GM19372 (cell line): Measurements from ENCODE around the gene GLT8D1.
"Not testable (repeated sequence)": the region's sequence is repeated elsewhere in the genome, so short reads cannot be mapped to it uniquely, and the experiment has no call there.

ENCODE experiments used
- ATAC-seq: cut with Tn5 transposase; IDR thresholded peaks from one replicate; pipeline ENCODE4 v1.9.1; 2021; ENCODE audit warnings: mild to moderate bottlenecking, low read depth, moderate library complexity; ENCODE audit not compliant: unreplicated experiment

GLT8D1 gene

DNA sequence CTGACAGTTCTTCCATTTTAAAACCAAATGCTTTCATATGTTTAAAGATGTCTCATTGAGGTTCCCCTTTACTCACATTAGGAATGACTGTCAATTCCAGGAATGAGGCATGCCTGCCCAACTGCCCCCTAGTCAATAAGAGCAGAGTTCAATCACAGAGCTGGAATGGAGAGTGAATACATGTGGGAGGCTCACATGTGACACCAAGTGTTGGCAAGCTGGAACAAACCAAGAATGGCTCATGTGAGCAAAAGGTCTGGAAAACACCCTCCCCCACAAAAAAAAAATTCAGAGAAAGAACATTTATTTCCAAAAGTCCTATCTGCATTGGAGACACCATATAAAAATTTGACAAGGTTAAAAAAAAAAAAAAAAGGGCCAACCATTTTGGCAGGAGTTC is 23.6 kb downstream of the GLT8D1 start:
- ATAC-seq: no peak

DNA sequence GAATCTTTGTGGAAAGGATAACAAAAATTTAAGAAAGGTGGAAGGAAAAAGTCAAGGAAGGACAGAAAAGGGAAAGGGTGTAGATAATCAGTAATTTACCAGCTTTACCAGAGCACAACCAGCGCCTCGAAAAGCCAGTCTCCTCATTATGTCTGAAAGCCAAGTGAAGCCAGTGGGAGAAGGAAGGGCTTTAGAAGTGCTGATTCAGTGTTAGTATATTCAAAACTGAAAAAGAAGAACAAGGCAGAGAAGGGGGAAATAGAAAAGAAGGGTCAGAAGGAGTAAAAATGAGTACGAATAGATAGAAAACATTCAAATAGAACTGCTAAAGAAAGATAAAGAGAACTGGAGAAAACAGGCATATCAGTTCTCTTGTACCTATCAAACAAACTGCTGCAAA is 24.0 kb downstream of the GLT8D1 start:
- no peak for ATAC-seq

- no peak for ATAC-seq
Observed at GRCh38 chr3:52679811-52680210, 25.8 kb downstream of the GLT8D1 start.

DNA sequence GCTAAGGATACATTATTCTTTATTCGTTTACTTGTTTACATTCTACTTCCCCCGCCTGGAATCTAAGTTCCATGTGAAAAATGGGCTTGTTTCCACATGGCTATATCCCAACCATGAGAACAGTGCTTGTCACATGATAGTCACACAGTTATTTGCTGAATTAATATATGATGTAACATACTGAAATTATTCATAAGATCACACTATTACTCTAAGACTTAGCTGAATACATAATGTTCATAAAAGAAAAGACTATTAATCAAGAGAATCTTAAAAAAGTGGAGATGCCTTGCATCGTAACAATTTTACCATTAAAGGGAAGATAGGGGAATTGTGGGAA is 26.4 kb downstream of the GLT8D1 start:
- ATAC-seq: no peak

DNA sequence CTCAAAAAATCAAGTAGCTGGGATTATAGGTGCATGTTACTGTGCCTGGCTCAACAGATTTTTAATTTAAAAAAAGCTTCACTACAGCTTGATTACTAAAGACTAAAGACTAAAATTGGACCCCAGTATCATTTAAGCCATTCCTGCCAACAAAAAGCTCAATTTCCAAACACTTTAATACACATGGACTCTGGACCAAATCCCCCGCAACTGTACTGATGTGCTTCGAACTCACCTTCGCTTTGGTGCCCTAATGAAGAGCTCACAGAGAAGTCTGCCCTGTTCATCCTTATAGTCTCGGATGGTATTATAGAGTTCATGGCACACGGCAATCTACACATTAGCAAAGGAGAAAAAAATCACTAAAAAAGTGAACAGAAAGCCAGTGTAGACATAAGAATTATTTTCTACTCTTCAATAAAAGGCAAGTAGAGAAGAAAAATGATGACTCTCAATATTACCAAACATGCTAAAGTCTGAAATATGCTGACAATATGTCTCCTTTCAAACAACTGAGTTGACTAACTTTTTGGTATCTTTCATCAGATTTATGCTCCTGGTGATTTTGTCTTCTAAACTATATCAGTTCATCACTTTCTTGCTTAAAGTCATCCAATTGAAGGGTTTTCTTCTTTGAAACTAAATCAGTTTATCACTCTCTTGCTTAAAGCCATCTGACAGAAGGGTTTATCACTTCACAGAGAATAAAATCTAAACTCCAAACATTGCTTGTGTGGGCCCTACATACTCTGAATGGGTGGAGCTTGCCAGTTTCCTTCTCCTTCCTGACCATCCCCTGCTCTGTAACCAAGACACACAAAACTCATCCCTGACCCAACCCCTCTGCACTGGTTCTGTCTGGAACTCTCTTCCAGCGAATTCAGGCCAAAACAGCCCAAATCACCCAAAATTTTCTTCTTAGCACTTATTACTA is 27.1 kb downstream of the GLT8D1 start:
- ATAC-seq: no peak

GRCh38 chr3:52676201-52676600 is 29.4 kb downstream of the GLT8D1 start:
- ATAC-seq: not testable (repeated sequence)

GRCh38 chr3:52671676-52672075 is 33.9 kb downstream of the GLT8D1 start:
- no peak for ATAC-seq

GRCh38 chr3:52670621-52671521 is 34.7 kb downstream of the GLT8D1 start:
- ATAC-seq: no peak

DNA sequence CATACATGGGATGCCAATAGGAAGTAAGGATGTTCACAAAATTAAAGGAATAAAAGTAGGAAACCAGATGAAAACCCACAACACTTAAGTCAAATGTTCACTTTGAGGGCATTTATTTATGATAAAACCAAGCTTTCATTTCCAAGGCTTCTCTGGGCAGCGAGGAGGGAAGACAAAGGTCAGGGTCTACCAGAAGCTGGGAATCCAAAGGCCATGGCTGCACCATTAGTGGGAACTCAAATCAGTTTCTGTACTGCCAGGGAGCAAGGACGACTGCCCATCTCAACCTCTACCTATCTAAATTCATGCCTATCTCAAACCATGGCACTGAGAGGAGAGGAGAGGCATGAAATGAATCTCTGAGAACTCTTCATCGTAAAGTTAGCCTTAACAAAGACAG is 42.5 kb downstream of the GLT8D1 start:
- no peak for ATAC-seq

DNA sequence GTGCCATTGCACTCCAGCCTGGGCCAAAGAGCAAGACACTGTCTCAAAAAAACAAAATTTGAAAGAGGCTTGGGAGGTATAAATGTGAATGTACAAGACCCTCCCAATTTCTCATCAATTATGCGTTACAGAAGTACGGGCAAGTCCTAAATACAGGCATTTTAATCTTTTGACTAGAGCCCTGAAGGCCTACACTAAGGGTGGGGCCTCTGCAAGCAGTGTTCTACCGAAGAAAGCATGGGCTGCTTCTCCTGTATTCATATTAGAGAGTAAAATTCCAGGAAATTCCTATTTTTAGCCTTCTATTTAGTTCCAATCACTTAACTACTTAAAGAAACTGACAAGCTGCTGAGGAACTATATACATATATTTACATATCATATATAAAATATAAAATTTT is 45.5 kb downstream of the GLT8D1 start:
- ATAC-seq: no peak

DNA sequence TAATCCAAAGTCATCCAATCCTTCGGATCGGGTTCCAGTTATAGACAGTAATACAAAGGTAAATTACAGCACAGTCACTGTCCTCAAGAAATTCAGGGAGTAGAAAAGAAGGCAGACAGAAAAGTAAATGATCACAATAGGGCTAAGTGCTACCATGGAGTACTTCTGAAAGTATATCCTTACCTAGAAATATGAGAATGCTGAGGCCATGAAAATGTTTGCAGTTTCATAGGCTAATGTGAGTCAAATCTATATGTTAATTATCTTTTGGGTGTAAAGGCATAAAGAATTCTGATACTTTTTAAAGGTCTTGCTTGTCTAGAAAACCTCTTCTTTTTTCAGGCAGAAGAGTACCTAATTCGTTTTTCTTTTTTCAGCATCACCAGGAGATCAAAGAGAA is 49.7 kb downstream of the GLT8D1 start:
- no peak for ATAC-seq

- ATAC-seq: no peak
Observed at GRCh38 chr3:52651592-52651991, 54.0 kb downstream of the GLT8D1 start.

DNA sequence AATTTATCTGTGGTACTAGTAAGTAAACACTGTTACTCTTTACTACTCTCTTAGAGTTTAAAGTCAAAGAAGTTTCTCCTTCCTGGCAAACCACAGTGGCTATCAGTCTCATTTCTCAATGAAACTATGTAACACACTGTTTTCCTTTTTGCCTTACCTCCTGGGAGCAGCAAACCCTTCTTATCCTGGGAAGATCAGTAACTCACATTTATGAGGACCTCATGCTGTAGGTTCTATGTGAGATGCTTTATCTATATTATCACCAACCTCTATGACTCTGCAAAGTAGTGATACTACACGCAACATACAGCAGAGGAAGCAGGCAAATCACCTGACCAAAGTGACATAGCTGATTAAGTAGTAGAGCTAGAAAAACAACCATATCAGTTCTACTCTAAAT is 55.2 kb downstream of the GLT8D1 start:
- no peak for ATAC-seq

- ATAC-seq: no peak
Observed at GRCh38 chr3:52649461-52650210, 56.0 kb downstream of the GLT8D1 start.

DNA sequence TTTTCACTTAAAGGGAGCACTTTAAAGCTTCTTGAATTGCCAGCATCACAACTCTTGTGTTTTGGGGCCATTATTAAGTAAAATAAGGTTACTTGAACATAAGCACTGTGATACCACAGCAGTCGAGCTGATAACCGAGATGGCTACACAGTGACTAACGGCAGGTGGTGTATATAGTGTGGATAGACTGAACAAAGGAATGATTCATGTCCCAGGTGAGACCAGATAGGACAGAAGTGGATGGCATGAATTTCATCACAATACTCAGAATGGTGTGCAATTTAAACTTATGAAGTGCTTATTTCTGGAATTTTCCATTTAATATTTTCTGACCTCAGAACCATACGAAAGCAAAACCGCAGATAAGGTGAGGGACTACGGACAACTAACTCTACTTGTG is 60.0 kb downstream of the GLT8D1 start:
- no peak for ATAC-seq
